RWPE1 (cell line): ENCODE results near the gene GABPA.
"Not testable (repeated sequence)": the region's sequence is repeated elsewhere in the genome, so short reads cannot be mapped to it uniquely, and the experiment has no call there.

Experiments
- CTCF ChIA-PET: fragments of 350-600 bp; sonication (Branson Sonifier 250); formaldehyde crosslinking; extraction: SDS; loops from one replicate; lab custom pipeline; 2021; lab: Yijun Ruan, JAX
- POLR2A ChIA-PET: fragments of 400-600 bp; formaldehyde crosslinking; extraction: SDS; loops from one replicate; lab custom pipeline; 2020; ENCODE audit warnings: antibody characterized with exemption; ENCODE audit not compliant: low non-redundant PET; lab: Yijun Ruan, JAX
- DNase-seq: peaks from one replicate; pipeline ENCODE4 v3.0.0; 2012; ENCODE audit warnings: low spot score
- H3K27ac ChIP-seq: fragments of 450-650 bp; 2 replicates; pipeline ENCODE4 v1.5.1; 2017
- CTCF ChIP-seq: fragments of 450-650 bp; conservative IDR thresholded peaks from 2 replicates; pipeline ENCODE4 v1.5.1; 2017; ENCODE audit warnings: low read depth, mild to moderate bottlenecking

GABPA gene

GRCh38 chr21:25734904-25735645 lies at the start of gene GABPA, which contains the start of gene ATP5PF:
TSS of gene GABPA (plus strand) at chr21:25734972. CDS start at chr21:25741599, 6,627 bp downstream.
TSS of gene ATP5PF (minus strand) at chr21:25734904. CDS start at chr21:25729794, 5,110 bp downstream.
- DNase-seq: peak; percentile 88
- CTCF ChIA-PET: no interaction called here
- POLR2A ChIA-PET: no interaction called here
- TF ChIP-seq CTCF: no peak
- H3K27ac ChIP-seq: peak within 1 kb of the TSS; percentile 98

DNA sequence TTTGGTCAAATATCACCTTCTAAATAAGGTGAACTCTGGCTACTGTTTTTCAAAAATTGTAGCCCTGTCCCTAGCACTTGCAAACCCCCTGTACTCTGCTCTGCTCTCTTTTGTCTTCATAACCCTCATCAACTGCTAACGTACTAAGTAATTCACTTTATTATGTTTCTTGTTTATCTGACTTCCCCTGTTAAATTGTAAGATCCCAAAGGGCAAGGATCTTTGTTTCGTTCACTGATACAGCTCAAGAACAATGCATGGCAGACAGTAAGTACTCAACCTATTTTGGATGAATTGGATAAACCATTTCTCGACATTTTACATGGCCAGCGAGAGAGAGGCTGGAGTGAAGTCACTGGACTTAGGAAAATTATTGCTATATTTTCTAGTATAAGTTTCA lies 47.0 kb upstream of the GABPA start:
- POLR2A ChIA-PET: no interaction called here
- no peak for TF ChIP-seq CTCF
- H3K27ac ChIP-seq: no peak overlapping the region
- DNase-seq: no peak
- CTCF ChIA-PET: interaction anchor here (0.6 kb wide), 1 partner anchor 20 kb away, joined by 4 read pairs; no protein-coding TSS in a partner anchor

GRCh38 chr21:25688275-25689155 lies 46.3 kb upstream of the GABPA start:
- H3K27ac ChIP-seq: no peak overlapping the region
- ChIA-PET CTCF (no interaction called here), POLR2A (no interaction called here)
- no peak for DNase-seq
- no peak for TF ChIP-seq CTCF

DNA sequence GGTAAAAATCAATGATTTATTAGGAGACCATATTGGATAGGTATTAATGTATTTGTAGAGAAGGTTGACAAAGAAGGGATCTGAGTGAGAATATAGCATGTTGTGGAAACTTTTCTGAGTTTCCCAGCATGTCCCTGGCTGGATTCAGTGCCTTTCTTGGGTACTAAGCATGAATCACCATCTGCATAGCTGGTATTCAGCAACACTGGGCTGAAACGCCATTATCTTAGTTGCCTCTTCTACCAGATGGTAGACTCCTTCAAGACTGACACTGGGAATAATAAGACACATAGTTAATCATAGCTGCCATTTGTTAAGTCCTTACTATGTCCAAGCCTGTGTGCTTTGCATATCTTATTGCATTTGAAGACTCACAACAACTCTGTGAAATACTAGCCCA lies 45.5 kb upstream of the GABPA start:
- DNase-seq: no peak
- no peak for TF ChIP-seq CTCF
- CTCF ChIA-PET: no interaction called here
- no peak overlapping the region for H3K27ac ChIP-seq
- POLR2A ChIA-PET: no interaction called here

GRCh38 chr21:25691976-25692375 lies 42.8 kb upstream of the GABPA start:
- H3K27ac ChIP-seq: no peak overlapping the region
- TF ChIP-seq CTCF: no peak
- CTCF ChIA-PET: interaction anchor here (0.7 kb wide), 2 partner anchors 84 to 347 kb away, joined by 3 read pairs; no protein-coding TSS in a partner anchor
- no peak for DNase-seq
- POLR2A ChIA-PET: no interaction called here

DNA sequence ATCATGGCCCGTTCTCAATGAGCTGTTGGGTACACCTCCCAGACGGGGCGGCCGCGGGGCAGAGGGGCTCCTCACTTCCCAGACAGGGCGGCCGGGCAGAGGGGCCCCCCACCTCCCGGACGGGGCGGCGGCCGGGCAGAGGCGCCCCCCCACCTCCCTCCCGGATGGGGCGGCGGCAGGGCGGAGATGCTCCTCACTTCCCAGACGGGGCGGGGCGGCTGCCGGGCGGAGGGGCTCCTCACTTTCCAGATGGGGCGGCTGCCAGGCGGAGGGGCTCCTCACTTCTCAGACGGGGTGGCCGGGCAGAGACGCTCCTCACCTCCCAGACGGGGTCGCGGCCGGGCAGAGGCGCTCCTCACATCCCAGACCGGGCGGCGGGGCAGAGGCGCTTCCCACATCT lies 39.3 kb upstream of the GABPA start:
- POLR2A ChIA-PET, H3K27ac ChIP-seq, DNase-seq, CTCF ChIA-PET: not testable (repeated sequence)
